ENCODE data around the gene SLC25A12. TPM values are rescaled to one million over a fixed set of nuclear protein-coding genes. Genes with fewer than 3 reads are reported as not detected.
"Not testable (repeated sequence)": the region's sequence is repeated elsewhere in the genome, so short reads cannot be mapped to it uniquely, and the experiment has no call there.

SLC25A12 gene, protein sequence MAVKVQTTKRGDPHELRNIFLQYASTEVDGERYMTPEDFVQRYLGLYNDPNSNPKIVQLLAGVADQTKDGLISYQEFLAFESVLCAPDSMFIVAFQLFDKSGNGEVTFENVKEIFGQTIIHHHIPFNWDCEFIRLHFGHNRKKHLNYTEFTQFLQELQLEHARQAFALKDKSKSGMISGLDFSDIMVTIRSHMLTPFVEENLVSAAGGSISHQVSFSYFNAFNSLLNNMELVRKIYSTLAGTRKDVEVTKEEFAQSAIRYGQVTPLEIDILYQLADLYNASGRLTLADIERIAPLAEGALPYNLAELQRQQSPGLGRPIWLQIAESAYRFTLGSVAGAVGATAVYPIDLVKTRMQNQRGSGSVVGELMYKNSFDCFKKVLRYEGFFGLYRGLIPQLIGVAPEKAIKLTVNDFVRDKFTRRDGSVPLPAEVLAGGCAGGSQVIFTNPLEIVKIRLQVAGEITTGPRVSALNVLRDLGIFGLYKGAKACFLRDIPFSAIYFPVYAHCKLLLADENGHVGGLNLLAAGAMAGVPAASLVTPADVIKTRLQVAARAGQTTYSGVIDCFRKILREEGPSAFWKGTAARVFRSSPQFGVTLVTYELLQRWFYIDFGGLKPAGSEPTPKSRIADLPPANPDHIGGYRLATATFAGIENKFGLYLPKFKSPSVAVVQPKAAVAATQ
- total RNA-seq, result 12.2 TPM
- long read RNA-seq, transcript SLC25A12-202 (18 exons, 2,979 nt), result major isoform, 26 of 45 reads
- long read RNA-seq, partial matches to known transcripts, result 3 of 45 reads
- long read RNA-seq, other reads (novel, unspliced or antisense), result 16 of 45 reads

DNA sequence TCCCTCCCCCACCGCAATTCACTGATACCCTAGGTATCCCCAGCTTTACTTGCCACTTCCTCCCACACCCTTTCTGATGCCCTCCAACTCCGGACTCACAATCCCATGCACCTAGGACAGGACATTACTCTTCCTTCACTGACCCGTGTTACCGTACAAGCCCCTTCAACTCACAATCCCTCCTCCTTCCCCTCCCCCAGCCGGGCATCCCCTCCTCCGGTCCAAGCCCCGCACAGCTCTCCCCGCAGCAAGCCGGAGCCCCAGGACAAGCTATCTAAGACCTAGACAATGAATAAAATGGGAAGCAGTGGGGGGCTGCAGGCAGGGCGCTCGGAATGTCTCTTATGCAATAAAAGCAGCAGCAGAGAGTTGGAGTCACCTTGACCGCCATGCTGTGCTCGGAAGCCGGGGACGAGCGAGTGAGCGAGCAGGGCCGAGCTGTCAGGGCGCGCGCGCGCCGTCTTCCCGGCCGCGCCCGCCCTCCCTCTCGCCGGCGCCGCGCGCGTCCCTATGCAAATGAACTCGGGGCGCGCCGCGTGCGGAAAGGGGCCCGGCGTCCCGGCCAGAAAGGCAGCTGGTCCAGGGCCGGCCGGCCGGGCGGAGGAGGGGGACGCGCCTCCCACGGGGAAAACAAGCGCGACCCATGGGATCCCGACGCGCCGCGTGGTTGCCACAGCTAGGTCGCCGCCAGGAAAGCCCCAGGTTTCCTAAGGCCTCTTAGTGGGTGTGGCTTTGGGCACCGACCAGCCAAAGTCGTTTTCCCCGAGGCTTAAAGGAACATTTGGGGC is at the start of gene SLC25A12:
Gene SLC25A12 (minus strand): TSS at position 421 of the 788 bp plus-strand sequence. CDS start 30 bp downstream, at position 391.
- DNase-seq (ENCODE audit: low spot score), result peak; percentile 93

DNA sequence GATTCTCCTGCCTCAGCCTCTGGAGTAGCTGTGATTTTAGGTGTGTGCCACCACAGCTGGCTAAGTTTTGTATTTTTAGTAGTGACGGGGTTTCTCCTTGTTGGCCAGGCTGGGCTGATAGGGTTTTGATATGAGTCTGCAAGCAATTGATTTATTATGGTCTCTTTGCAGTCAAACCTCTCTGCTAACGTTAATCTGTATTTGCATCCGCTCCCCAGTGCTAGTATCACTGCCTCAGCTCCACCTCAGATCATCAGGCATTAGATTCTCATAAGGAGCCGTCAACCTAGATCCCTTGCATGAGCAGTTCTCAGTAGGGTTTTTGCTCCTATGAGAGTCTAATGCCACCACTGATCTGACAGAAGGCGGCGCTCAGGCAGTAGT is 47.3 kb upstream of the SLC25A12 start:
- no peak for DNase-seq (ENCODE audit: low spot score)

DNA sequence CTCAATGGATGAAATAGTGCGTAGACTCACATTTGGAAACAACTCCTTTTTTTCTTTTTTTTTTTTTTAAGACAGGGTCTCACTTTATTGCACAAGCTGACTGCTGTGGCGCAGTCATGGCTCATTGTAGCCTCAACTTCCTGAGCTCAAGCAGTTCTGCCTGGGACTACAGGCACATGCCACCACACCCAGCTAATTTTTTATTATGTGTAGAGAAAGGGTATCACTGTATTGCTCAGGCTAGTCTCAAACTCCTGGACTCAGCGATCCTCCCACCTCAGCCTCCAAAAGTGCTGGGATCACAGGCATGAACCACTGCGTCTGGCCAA is 45.7 kb upstream of the SLC25A12 start:
- DNase-seq (ENCODE audit: low spot score), result no peak

DNA sequence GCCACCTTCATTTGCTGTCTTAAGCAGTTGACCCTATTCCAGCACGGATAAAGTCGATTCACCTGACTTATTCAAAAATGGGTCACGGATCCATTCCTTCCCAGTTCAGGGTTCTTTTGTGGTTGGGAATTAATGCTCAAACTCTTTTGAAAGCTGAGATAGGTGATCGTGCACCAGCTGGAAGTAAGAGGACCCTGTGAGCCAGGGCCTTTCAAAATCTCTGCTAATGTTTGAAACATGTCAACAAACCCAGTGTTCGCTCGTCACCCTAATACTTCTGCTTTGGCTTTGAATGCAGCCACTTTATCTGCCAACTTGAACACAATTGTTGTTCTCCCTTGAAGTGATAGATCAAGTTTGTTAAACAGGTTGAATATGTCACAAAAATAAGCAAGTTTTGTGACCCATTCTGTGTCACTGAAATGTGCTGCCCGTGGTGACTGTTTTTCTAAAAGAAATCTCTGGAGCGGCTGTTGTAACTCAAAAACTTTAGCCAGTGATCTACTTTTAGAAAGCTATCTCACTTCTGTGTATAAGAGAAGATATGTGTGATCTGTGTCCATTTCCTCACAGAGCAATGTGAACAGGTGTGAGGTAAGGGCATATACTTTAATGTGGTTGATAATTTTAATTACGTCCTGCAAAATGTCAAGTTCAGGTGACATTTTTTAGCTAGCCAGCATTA is 45.2 kb upstream of the SLC25A12 start:
- no peak for DNase-seq (ENCODE audit: low spot score)

DNA sequence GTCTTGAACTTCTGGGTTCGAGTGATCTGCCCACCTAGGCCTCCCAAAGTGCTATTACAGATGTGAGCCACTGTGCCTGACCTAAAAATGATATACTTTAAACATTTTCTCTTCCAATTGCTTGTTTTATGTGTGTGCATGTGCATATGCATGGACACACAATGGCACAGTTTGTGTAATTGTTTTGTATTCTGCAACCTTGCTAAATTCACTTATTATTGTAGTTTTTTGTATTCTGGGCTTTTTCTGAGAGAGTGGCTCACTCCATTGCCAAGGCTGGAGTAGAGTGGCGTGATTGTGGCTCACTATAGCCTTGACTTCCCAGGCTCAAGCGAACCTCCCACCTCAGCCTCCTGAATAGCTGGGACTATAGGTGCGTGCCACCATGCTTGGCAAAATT is 36.3 kb upstream of the SLC25A12 start:
- DNase-seq (ENCODE audit: low spot score), result no peak

DNA sequence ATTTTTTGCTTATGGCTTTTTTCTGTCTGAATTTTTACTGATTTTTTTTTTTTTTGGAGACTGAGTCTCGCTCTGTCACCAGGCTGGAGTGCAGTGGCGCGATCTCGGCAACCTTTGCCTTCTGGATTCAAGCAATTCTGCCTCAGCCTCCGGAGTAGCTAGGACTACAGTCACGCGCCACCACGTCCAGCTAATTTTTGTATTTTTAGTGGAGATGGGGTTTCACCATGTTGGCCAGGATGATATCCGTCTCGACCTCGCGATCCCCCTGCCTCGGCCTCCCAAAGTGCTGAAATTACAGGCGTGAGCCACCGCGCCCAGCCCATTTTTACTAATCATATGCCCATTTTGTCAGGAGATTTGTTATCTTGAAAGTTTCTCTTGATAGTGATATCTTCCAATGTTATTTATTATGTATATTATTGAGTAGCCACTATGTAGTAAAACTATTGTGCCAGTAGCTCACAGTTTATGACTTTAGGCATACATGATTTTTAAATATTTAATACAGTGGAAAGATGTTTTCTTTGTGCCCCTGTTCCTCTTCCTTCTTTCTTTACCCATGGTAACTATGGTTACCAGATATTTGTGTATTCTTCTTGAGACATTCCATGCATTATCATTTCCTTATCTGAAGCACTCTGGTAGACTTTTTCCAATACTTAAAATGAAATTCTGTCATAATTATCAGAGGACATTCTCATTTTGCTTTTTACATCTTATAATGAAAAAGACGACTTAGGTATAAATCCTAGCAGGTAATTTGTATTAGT is 30.3 kb upstream of the SLC25A12 start:
- DNase-seq (ENCODE audit: low spot score), result no peak

DNA sequence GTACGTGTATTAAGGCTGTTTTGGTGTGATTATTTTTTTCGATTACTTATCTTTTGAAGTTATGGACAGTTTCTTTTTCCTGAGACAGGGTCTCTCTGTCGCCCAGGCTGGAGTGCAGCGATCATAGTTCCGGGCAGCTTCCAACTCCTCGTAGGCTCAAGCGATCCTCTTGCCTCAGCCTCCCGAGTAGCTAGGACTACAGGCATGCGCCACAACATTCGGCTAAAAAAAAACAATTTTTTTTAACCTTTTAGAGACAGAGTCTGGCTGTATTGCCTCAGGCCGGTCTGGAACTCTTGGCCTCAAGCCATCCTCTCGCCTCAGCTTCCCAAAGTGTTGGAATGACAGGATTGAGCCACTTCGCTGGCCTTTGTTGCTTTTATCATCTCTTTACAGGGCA is 29.2 kb upstream of the SLC25A12 start:
- no peak for DNase-seq (ENCODE audit: low spot score)

DNA sequence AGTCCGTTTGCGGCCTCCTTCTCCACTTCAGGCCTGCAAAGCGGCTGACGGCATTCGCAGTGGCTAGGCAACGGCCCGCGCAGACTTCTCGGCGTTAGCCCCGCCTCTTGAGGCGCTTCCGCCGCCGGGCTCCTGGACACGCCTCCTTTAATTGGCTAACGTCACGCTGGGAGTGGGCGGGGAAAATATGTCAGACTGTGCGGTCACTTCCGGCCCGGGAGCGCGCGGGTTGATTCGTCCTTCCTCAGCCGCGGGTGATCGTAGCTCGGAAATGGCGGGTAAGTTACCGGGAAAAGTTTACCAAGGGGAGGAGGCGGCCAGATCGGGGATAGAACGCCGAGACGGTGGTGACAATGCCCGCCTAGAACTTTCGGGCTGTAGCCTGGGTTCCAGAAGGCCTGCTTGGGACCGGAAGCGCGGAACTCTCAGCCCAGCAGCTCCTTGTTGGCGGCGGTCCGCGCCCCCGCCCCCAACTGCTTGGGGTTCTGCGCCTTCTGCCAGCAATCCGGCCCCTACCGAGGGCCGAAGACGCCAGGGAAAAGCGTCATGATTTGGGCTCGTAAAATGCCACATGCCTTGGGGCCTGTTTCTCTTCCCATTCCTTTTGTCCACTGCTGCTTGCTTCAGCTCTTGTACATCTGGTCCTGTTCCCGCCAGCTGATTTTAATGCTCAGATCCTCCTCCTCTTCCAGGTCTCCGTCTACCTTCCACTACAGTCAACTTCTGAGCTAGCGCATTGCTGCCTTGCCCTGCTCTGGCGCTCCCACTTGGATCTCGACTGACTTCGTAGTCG is 28.4 kb upstream of the SLC25A12 start, which contains the start of gene HAT1:
Gene HAT1 (plus strand): TSS at position 232 of the 793 bp plus-strand sequence. CDS start 40 bp downstream, at position 272.
- peak; percentile 99 for DNase-seq (ENCODE audit: low spot score)

DNA sequence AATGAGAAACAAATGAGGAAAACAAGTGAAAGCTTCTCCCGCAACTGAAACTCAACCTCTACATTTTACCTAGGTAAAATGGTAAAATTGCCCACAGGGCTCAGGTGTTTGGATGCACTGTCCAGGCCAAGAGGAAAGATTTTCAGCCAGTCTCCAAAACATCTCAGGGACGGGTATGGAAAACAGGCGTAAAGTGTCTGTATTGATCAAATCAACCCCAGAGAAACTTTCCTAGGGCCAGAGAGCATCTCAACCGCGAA is 27.9 kb upstream of the SLC25A12 start:
- no peak for DNase-seq (ENCODE audit: low spot score)

DNA sequence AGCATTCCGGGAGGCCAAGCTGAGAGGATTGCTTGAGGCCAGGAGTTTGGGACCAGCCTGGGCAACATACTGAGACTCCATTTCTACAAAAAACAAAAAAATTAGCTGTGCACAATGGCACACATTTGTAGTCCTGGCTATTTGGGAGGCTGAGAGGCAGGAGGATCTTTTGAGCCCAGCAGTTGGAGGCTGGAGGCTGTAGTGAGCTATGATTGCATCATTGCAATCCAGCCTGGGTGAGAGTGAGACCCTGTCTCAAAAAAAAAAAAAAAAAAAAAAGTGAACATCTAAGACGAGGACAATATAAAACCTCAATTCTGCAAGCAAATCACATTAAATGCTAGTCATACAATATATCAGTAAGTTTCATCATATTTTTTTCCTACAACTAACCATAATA is 25.4 kb upstream of the SLC25A12 start:
- DNase-seq (ENCODE audit: low spot score), result no peak

DNA sequence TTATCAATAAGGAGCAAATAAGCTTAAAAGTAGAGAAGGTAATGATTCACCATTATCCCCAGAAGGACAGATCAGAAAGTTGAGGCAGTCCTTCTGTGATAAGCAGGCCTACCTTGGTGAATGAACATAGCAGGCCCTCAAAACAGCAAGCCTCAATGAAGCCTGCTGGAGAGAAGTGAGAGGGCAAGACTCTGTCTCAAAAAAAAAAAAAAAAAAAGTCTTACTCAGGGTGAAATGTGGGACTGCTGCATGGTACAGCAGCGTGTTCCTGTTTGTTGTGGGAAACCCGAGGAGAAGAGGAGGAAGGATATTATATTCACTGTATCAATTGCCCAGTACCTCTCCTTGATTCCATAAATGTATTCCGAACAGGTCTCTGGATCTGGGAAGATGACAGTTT is 19.5 kb upstream of the SLC25A12 start:
- DNase-seq (ENCODE audit: low spot score), result no peak

DNA sequence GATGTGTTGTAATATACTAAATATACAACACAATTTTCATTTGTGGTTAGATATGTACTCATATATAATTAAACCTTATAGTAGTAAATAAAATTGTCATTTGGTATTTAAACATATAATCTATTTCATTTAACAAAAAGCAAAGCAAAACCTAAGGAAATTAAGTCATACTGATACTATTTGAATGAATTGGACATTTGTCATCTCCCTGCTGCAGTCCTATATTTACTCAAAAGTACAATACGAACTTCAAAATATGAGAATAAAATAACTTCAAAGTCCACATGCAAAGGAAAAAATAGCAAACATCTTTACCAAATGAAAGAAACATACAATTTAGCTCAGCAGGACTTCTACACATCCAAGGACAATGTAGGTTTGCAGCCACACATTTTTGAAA is 16.4 kb upstream of the SLC25A12 start:
- DNase-seq (ENCODE audit: low spot score), result no peak

DNA sequence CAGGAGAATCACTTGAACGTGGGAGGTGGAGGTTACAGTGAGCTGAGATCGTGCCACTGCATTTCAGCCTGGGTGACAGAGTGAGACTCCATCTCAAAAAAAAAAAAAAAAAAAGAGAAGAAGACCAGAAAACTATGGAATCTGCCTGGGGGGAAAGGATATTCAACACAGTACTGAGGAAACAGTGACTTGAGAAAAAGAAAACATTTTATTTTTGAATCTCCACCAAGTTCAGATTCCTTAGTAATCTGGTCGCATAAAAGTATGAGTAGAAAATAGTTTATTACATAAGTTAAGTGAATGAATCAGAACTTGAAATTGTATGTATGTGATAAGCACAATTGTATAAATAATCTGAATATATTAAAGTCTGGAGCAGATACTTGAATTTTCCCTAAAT is 15.2 kb upstream of the SLC25A12 start:
- no peak for DNase-seq (ENCODE audit: low spot score)

DNA sequence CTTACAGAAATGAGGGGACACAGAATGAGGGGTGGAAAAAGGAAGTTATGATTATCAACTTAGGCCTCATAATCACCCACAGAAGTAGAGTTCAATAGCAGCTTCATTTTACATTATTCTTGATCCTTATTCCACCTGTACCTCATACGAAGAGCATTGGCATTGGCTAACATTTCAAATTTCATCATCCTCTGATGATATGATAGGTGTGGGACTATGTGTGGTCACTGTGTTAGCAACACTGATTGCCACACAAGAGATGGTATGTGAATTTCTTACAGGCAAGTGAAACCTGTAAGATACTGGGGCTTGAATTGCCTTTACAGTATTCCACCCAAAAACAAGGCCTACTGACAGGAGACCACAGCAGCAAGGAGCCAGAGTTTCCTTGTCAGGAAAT is 14.2 kb upstream of the SLC25A12 start:
- no peak for DNase-seq (ENCODE audit: low spot score)

DNA sequence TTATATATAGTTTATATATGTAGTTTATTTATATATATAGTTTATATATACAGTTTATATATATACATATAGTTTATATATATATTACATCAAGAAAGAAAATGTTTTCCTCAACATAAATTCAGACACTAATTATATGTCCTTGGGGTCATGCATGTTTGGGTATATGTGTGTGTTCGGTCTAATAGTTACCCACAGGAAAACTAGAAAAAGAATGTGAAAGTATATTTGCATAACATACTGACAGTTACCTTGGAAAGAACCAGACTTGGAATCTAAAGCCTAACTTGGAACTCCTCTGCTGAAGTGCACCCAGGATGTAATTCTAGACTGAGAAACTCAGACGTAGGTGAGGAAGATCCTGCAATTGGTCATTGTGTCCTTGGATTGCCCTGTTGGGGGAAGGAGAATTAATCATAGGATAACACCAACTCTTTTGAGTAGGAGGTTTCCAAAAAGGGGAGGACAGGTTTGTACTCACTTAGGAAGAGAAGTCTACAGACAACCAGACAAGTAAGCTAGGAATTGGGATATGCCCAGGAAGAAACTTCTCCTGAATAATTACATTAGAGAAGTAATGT is 8.9 kb upstream of the SLC25A12 start:
- no peak for DNase-seq (ENCODE audit: low spot score)

DNA sequence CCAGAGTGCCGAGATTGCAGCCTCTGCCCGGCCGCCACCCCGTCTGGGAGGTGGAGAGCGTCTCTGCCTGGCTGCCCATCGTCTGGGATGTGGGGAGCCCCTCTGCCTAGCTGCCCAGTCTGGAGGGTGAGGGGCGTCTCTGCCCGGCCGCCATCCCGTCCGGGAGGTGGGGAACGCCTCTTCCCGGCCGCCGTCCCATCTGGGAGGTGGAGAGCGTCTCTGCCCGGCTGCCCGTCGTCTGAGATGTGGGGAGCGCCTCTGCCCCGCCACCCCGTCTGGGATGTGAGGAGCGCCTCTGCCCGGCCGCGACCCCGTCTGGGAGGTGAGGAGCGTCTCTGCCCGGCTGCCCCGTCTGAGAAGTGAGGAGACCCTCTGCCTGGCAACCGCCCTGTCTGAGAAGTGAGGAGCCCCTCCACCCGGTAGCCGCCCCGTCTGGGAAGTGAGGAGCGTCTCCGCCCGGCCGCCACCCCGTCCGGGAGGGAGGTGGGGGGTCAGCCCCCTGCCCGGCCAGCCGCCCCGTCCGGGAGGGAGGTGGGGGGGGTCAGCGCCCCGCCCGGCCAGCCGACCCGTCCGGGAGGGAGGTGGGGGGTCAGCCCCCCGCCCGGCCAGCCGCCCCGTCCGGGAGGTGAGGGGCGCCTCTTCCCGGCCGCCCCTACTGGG is 5.7 kb upstream of the SLC25A12 start:
- DNase-seq (ENCODE audit: low spot score), result not testable (repeated sequence)

DNA sequence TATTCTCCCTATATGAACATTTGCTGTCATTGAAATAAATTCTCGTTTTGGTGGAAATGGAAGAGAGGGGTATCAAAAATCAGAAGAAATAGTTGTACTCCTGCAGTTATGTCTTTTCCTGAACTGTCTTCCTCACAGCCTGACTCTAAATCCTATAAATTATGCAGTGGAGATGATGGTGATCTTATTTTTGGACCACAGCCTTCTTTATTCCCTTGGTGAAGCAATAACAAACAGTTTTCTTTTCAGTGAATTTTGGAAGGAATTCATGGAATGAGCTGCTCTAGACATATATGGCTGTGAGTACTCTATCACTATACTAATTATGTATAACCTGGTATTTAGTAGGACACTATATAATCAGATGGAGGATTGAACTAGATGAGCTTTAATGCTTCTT is 1.7 kb upstream of the SLC25A12 start:
- DNase-seq (ENCODE audit: low spot score), result no peak

DNA sequence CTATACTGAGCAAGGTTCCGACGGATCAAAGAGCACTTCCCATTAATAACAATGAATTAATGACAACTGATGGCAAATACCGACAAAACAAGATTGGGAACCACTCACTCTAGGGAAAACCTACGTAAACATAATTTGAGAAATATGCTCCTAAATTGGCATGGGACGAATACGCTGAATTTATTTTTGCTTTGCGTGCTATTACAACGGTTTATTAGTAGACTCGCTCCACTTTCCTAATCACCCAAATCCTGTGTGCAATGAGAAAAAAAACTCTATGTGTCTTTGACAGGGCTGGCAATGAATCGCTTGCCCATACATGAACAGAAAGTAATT is 536 bp upstream of the SLC25A12 start:
- no peak for DNase-seq (ENCODE audit: low spot score)

DNA sequence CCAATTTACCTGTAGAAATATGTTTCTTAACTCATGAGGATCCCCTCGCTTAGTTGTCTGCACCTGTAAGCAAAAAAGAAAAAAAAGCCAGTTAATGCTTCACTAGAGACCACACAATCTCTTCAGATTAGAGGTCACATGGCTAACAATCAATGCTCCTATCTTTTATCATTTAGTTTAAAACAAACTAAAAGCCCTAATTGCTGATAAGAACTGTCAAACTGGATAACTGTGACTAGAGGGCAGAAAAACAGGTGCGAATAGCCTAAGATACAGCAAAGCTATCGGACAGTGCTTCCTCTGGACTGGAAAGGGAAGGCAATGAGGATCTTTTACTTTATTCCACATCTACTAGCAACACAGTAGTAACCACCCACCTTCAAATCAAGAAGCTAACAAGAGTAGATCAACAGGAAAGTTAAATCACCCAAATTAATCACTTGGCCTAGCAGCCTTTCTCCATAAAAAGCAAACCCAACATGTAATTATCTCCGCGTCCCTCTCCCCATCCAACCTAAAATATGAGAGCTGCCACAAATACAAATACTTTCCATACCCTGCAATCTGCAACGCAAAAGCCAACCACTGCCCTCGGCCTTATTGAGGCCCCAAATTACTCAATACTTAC is 734 bp downstream of the SLC25A12 start:
- DNase-seq (ENCODE audit: low spot score), result no peak
